HG03469 (cell line): ENCODE data around the gene NCDN.

Source experiments
- ATAC-seq: cut with Tn5 transposase; IDR thresholded peaks from one replicate; pipeline ENCODE4 v1.9.1; 2021; ENCODE audit warnings: mild to moderate bottlenecking, moderate library complexity, moderate number of reproducible peaks; ENCODE audit not compliant: unreplicated experiment

NCDN gene

DNA sequence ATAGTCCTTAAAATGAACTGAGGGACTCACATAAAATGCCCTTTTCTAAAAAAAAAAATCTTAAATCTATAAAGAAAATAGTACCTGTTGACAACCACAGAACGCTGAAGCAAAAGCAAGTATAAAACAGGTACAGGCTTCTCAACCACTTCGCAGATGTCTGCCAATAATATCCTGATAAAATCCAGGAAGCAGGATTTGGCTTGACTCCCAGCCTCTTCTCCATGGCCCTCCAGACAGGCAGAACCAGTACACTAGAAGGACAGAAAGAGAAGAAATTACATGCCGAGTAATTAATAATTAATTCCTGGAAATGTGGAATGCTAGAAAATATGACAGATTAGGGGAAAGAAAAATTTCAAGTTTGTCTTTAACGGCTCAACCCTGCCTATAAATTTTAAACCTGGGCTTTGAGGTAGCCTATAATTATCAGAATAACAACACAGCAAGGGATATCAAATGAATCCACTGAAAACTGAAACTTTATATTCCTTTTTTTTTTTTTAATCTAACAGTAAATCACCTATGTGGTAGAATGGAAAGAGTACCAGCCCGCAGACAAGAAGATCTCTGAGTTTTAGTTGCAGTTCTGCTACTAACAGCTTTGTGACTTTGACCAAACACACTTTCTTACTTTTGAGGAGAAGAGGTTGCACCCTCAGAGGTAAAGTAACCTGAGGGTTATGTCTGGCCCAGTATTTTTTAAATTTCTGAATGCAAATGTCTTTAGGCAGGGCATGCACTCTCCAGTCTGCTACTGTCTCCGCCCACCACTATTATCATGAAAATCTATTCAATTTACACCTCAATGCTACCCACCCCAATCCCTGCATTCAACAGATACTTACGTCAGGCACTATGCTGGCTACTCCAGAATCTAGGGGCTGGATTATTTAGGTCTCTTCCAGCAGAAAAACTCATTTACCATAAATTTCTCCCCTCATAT, 3.1 kb upstream of the NCDN start:
- no peak for ATAC-seq

DNA sequence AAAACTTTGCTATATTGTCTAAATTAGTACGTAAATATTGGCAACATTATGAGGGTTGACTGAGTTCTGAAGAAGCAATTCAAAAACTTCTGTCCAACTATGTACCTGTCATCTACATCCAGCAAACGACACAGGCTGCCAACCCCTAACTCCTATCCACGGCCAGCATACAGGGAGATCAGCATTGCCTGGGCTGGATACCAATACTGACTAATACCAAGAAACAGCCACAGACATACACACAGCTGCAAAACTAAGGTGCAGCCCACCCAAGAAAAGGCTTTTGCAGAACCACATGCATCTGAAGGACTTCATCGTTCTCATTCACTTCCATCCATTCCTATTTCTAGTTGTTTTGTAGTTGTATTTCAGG, 2.4 kb upstream of the NCDN start:
- no peak for ATAC-seq

DNA sequence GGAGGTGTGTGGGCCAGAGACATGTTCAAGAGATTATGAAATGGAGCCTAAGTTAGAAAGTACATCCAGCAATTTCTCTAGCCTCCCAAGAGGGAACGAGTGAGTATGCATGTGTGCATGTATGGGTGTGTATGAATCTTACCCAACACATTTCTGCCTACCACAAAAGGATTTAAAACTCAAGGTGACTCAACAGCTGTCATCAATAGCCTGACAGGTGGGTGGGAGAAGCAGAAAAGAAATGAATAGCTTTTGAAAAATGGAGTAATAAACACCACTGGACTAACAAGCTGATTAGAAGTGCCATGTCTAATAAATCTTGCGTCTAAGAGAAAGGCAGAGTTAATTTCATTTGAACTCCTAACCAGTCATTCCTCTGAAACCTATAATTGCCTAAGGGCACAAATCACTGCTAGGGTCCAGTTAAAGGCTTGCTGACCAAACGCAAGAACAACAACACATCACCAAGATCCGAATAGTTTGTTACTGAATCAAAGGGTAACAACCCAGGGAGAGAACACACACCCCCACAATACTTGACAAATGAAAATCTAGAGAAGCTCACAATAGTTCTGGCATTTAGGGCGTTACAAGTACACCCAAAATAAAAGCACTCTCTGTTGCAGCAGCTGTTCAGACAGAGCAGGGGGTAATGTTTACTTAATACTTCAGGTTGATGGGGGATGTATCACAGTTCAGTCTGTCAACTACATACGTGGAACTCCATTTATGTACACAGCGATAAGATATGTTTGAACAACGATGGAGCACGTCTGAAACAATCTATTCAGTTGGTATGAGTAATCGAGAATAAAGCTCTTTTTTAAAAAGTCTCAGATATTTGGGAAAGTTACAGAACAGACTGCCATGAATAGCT, 1.8 kb upstream of the NCDN start:
- no peak for ATAC-seq

DNA sequence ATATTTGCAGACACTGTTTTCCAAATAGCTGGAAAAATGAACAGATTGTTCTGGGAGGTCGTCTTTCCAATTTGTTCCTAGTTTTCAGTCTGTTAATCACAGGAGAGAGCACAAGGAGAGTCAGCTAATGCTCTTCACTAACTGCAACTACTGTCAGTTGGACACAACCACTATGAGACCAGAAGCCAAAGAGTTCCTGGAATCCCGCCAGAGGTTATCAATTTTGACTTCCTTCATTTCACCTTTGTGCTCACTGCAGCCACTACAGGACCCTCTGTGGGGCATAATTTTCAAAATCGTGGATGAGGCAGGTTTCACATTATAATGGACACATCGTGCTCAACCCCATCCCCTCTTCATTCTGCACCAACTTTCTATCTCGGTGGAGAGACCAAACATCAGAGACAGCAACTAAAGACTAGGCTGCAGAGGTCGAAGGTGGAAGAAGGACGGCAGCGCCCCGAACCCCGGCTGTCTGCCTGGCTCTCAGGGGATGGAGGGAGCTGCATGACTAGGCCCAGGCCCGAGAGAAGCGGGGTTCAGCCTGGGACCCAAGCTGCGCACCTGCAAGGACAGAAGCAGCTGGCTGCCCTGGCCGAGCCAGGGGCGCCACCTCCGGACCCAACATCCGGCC, 998 bp upstream of the NCDN start:
- peak; percentile 17 for ATAC-seq

DNA sequence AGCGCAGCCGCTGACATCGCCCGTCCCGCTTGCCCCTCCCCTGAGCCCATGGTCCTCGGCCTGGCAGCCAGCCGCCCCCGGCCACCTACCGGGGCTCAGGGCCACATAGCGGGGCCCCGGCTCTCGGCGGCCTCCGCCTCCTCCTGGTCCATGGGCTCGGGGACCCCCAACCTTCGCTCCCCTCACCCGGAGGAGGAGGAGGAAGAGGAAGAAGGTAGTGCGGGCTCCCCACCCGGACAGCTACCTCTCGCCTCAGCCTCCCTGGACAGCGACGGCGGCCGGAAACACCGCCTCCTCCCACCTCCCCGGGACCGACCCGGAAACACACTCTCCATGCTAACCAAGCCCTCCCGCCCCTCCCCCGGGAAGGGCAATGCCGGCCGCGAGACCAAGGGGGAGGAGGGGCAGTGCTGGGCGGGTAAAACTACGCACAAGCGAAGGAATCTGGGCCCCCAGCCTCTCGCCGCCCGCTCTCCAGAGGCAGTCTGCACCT, 435 bp upstream of the NCDN start, which contains the start of gene KIAA0319L:
Gene KIAA0319L (minus strand): TSS at position 286 of the 493 bp plus-strand sequence. CDS start 2,912 bp downstream, outside the sequence.
- peak; percentile 31 for ATAC-seq

DNA sequence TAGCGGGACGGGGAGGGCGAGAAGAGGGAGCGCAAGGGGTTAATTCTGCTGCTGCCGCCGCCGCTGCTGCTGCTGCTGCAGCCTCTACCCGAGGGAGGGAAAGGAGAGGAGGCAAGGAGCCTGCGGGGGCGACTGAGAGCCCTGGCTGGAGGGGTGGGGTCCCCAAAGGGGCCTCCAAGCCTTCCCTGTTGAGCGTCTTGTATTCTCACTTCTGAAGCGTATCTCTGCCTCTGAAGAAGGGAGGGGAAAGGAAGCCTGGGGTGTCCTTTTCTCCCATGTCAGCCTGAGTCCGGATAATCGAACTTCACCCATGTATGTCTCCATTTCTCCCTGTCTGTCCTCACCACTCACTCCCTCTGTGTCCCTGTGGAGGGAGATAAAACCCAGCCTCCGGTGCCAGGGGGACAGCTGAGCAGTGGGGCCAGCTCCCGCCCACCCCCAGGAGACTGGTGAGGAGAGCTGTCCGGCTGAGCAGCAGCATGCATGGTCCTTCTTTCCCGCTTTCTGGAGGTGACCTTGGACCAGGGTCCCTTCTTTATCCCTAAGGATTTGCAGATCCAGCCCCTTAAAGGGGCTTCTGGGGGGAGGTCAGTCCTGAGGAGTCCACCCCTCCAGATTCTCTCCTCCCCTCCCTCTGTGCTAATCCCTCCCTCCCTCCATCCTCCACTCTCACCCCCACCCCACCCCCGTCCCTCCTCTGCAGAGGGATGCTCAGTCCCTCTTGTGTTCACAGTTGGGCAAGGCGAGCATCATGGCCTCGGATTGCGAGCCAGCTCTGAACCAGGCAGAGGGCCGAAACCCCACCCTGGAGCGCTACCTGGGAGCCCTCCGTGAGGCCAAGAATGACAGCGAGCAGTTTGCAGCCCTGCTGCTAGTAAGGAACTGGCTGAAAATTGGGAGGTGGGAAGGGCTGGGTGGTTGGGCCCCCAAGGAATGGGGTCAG, 1.0 kb downstream of the NCDN start:
- ATAC-seq: no peak

DNA sequence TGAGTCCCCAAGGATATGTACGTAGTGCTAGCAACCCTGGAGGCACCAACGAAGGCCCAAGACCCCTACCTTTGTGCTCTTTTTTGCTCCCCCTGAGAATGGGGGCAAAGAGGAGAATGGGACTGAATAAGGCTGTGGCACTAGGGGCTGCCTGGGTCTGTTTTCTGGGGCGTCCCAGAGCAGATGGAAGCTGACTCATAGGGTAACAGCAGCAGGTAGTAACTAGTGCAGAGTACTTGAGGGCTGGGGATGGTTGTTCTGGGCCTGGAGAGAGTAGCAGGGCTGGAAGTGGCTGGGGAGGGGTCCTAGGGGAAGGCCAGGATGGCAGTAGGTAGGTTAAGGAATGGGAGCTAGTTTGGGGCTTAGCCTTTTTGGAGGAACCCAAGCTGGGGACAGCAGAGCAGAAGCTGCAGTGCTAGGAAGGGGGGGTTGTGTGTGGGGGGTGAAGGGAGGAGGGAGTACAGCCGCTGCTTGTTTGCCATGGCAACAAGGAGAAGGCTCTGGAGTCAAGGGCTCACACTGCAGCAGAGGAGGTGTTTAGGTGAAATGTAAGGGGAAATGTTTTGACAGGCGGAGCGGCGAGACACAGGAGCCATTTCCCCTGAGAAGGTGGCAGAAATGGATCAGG, 1.8 kb downstream of the NCDN start:
- no peak for ATAC-seq

DNA sequence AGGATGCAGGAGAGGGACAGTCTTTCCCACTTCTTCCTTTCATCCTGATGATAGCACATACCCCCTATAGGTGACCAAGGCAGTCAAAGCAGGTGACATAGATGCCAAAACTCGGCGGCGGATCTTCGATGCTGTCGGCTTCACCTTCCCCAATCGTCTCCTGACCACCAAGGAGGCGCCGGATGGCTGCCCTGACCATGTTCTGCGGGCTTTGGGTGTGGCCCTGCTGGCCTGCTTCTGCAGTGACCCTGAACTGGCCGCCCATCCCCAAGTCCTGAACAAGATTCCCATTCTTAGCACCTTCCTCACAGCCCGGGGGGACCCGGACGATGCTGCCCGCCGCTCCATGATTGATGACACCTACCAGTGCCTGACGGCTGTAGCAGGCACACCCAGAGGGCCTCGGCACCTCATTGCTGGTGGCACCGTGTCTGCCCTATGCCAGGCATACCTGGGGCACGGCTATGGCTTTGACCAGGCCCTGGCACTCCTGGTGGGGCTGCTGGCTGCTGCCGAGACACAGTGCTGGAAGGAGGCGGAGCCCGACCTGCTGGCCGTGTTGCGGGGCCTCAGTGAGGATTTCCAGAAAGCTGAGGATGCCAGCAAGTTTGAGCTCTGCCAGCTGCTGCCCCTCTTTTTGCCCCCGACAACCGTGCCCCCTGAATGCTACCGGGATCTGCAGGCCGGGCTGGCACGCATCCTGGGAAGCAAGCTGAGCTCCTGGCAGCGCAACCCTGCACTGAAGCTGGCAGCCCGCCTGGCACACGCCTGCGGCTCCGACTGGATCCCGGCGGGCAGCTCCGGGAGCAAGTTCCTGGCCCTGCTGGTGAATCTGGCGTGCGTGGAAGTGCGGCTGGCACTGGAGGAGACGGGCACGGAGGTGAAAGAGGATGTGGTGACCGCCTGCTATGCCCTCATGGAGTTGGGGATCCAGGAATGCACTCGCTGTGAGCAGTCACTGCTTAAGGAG, 2.9 kb downstream of the NCDN start:
- ATAC-seq: no peak

DNA sequence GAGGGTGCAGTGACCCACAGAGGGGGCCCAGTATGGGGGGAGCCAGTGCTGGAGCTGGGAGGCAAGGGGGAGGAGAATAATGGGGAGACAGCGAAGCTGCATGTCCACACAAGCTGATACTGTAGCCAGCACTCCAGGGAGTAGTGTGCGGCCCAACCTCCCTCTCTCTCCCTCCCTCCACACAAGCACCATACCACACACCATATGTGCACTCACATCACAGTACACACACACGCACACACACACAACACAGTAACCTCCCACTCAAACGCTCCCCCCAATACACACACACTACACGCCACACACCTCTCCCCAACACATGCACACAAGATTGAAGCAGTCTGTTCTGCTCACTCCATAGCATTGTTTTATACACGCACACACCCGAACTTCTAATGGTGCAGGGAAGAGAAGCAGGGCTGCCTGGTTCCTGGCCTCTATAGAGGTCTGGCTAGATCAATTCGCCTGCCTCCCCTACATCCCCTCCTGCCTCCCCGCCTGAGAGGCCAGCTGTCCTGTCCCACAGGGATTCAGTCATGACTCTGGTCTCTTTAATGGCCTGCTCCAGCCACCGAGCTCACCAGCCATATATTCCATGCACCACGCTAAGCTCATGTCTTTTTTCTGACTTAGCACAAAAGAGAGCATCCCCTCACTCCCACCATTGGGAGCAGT, 3.8 kb downstream of the NCDN start:
- no peak for ATAC-seq

DNA sequence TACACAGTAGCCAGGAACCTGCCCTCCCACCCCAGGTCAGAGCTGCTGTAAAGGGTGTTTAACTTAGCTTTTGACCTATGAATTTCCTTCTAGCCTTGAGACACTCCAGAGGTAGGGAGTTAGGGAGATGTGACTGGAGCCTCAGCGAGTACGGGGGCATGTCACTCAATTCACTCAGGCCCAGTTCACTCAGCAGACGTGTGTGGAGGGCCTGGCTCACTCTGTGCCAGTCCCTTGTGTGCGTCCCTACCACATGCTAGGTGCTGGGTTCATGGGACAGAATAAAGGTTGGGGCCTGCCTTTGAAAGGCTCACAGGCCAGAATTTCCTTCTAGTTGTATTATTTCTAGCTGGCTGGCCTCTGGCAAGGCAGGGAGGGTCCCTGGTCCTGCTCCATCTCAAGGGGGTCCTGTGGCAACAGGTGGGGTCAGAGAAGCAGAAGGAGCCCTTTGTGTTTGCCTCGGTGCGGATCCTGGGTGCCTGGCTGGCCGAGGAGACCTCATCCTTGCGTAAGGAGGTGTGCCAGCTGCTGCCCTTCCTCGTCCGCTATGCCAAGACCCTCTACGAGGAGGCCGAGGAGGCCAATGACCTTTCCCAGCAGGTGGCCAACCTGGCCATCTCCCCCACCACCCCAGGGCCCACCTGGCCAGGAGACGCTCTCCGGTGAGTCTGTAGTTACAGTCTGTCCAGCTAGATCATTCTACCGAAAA, 4.5 kb downstream of the NCDN start:
- ATAC-seq: no peak

DNA sequence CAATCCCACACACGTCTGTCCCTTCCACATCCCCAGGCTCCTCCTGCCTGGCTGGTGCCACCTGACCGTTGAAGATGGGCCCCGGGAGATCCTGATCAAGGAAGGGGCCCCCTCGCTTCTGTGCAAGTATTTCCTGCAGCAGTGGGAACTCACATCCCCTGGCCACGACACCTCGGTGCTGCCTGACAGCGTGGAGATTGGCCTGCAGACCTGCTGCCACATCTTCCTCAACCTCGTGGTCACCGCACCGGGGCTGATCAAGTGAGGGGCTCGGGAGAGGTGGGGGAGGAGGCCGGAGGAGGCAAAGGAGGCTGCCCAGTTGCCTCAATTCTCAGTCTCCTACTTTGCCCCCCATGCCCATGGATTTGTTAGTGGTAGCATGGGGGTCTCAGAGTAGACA, 5.6 kb downstream of the NCDN start:
- no peak for ATAC-seq

DNA sequence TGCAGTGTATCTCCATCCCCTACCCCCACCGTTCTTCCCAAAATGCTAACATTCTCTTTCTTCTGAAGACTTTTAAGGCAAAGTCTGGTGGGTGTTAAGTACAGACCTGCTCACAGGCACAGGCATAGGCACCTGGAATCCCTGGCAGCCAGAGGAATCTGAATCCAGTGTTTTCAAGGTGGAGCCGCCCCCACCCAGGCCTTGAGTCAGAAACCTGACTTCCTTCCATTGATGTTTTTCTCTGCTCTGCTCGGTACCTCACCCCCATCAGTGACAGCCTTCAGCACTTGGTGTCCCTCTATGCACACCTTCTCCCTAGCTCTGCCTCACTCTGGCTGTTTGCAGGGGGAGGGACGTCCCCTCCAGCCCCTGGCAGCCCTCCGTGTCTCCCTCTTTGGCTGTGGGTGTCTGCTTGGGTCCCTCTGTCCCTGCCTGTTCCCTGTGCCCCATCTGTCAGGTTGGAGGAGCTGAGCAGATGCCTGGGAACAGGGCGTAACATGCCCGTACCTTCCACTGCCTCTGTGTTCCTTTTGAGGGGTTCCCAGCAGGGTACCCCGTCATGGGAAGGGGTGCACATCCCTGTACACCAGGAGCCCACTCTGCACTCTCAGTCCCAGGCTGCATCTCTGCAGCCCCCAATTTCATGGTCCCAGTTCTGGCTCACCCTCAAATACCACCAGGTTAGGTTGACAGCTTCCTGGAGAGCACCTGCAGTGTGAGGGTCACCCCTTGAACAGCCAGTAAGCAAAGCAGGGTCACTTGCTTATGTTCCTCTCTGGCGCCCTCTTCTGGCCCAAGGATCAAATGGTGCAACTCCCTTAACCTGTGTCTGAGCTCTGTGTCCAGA, 6.7 kb downstream of the NCDN start:
- no peak for ATAC-seq

DNA sequence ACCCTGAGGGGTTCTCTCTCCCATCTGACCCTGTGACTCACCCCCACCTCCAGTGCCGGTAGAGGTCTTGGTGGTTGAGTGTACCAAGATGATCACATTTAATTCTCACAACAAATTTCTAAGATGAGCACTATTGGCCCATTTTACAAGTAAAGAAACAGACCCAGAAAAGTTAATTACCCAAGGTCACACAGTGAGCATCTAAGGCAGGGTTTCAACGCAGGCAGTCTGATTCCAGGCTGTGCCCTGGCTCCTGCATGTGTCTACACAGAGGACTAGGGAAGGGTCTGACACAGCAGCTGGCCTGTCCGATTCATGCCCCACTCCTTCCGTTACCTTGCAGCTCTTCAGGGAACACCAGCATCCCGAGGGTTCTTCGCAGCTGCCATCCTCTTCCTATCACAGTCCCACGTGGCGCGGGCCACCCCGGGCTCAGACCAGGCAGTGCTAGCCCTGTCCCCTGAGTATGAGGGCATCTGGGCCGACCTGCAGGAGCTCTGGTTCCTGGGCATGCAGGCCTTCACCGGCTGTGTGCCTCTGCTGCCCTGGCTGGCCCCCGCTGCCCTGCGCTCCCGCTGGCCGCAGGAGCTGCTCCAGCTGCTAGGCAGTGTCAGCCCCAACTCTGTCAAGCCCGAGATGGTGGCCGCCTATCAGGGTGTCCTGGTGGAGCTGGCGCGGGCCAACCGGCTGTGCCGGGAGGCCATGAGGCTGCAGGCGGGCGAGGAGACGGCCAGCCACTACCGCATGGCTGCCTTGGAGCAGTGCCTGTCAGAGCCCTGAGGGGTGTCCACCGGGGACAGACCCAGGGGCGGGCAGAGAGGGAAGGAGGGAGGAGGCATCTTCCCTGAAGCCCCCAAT, 7.5 kb downstream of the NCDN start:
- ATAC-seq: no peak

DNA sequence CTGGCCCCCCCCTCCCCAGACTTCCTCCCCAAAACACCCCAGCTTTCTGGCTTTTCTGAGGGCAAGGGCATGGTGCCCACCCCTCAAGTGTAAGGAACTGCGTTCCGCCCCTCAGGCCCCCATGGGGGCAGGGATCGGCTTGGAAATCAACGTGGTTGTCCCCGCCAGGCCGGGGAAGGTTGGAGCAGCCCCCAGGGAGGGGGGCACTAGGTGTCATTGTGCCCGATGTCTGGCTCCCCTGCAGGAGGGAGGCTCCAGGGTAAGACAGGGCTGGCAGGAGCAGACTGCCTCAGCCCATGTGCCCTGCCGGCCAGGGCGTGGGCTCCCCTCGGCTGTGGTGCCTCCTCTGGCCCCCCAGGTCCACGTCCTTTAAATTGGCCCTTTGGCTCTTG, 8.1 kb downstream of the NCDN start:
- ATAC-seq: no peak

DNA sequence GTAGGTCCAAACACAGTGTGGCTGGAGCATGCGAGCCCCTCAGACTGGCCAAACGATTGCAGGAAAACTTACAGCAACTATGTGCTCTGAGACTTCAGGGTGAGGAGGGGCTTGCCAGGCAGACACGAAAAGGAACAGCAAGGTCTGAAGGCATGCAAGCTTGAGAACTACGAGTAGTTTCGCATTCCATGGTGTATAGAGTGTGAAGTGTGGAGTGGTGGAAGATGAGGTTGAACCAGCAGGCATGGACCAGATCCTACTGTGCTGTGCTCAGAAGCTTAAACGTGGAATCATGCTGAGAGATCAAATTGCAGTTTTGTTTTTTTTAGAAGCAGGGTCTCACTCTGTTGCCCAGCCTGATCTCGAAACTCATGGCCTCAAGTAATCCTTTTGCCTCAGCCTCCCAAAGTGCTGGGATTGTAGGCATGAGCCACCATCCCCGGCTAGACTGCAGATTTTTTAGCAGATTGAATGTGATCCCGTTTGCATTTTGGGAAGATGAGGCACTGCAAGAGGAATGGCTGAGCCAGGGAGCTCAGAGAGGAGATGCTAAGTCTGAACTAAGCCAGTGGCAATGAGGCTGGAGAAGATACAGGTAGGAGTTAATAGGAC, 10.5 kb downstream of the NCDN start:
- no peak for ATAC-seq
